Sigmoid colon (tissue), 3 donors: ENCODE measurements around the gene COL23A1.

Source experiments
- POLR2A ChIP-seq, 2 donors: fragments of 450-650 bp; IDR thresholded peaks; one replicate each; pipeline ENCODE4 v1.6.1; 2016; ENCODE audit warnings: antibody characterized with exemption in 2 of 2, mild to moderate bottlenecking in 2 of 2, moderate library complexity in 2 of 2
- TF ChIP-seq, protein P1 (sequence below), 4 experiments: fragments of 450-650 bp in 3 of 4; fragments of 200-600 bp in 1 of 4; IDR thresholded peaks; one replicate each; pipeline ENCODE4 v1.5.1; 2016 to 2019; ENCODE audit warnings: antibody characterized with exemption in 4 of 4, mild to moderate bottlenecking in 3 of 4, moderate library complexity in 2 of 4

DNA sequence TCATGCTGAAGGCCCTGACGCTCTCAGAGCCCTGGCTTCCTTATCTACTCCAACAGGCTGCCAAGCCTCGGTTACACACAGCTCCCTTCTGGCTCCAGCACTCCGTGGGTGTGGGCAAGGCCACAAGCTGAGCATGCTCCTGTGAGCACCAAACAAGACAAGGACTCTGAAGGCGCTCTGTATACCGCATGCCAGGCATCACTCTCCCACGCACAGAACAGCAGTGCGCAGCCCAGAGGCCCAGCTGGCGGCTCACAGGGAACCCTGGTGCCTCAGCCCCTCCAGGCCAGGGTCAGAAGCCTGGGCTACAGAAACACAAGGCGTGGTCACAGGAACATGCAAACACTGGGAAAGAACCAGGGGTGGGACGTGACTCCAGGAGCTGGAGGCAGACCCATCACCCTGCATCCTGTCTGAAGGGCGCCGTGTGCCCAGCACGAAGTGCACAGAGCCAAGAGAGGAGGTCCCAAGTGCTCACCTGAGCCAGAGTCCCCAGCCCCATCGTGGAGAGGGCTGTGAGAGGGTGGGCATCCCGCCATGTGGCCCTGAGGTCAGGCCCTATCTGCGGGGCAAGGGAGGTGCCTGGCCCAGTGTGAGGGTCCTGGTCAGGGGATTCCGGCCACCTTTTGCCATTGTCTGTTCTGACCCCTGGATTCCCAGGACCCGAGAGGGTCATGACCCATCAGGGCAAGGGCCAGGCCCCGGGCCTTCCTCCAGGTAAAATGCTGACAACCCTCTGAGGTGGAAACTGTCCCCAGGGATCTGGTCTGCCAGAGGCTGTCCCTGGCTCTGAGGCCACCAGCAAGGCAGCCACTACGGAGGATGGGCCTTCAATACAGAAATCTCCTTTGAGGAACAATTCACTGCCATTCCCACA, 54.7 kb downstream of the COL23A1 start:
- TF ChIP-seq, protein P1, sequence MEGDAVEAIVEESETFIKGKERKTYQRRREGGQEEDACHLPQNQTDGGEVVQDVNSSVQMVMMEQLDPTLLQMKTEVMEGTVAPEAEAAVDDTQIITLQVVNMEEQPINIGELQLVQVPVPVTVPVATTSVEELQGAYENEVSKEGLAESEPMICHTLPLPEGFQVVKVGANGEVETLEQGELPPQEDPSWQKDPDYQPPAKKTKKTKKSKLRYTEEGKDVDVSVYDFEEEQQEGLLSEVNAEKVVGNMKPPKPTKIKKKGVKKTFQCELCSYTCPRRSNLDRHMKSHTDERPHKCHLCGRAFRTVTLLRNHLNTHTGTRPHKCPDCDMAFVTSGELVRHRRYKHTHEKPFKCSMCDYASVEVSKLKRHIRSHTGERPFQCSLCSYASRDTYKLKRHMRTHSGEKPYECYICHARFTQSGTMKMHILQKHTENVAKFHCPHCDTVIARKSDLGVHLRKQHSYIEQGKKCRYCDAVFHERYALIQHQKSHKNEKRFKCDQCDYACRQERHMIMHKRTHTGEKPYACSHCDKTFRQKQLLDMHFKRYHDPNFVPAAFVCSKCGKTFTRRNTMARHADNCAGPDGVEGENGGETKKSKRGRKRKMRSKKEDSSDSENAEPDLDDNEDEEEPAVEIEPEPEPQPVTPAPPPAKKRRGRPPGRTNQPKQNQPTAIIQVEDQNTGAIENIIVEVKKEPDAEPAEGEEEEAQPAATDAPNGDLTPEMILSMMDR (IDR thresholded peaks at IDR 0.05) = no peak
- TF ChIP-seq POLR2A (IDR thresholded peaks at IDR 0.05) = no peak
